HEK293 (cell line): ENCODE measurements around the gene TTC4.
"Not testable (repeated sequence)": the region's sequence is repeated elsewhere in the genome, so short reads cannot be mapped to it uniquely, and the experiment has no call there.

ENCODE experiments used
- CTCF ChIA-PET: fragments of 350-600 bp; formaldehyde crosslinking; extraction: SDS; loops from one replicate; lab custom pipeline; 2021; ENCODE audit warnings: antibody characterized with exemption; lab: Yijun Ruan, JAX
- POLR2A ChIA-PET: fragments of 300-600 bp; formaldehyde crosslinking; extraction: SDS; loops from one replicate; lab custom pipeline; 2020; ENCODE audit warnings: antibody characterized with exemption, inconsistent platforms; lab: Yijun Ruan, JAX
- H3K27ac ChIP-seq: fragments of 200-500 bp; sonication (Bioruptor generic); 2 replicates; pipeline ENCODE4 v1.5.1; 2014; ENCODE audit warnings: low read depth, low read length, control low read depth, inconsistent platforms; ENCODE audit errors: extremely low read depth
- H3K36me3 ChIP-seq, 2 experiments: fragments of 200-500 bp in 1 of 2; sonication (Bioruptor generic) in 1 of 2; 1 replicate in 1 of 2; 2 replicates in 1 of 2; pipeline ENCODE4 v1.5.1; 2014 to 2017; ENCODE audit warnings: inconsistent platforms in 2 of 2, low read length in 2 of 2; ENCODE audit not compliant: control insufficient read depth in 2 of 2, insufficient read depth in 1 of 2
- H3K4me1 ChIP-seq: fragments of 200-500 bp; sonication (Bioruptor generic); 2 replicates; pipeline ENCODE4 v1.5.1; 2014; ENCODE audit warnings: mild to moderate bottlenecking, low read length, inconsistent platforms; ENCODE audit not compliant: control insufficient read depth, insufficient read depth
- H3K4me3 ChIP-seq: 2 replicates; pipeline ENCODE4 v1.5.1; 2011; ENCODE audit warnings: low read depth, mild to moderate bottlenecking, control low read depth, low read length, moderate library complexity
- H3K9me3 ChIP-seq: fragments of 200-500 bp; sonication (Bioruptor generic); 2 replicates; pipeline ENCODE4 v1.5.1; 2014; ENCODE audit warnings: low read depth, low read length, inconsistent platforms; ENCODE audit not compliant: control insufficient read depth, insufficient read depth
- FEZF1 ChIP-seq: fragments of 450-650 bp; formaldehyde crosslinking; IDR thresholded peaks from 2 replicates; pipeline ENCODE4 v1.5.1; 2016; ENCODE audit warnings: missing biosample characterization, missing genetic modification characterization
- GLIS1 ChIP-seq: fragments of 450-650 bp; formaldehyde crosslinking; IDR thresholded peaks from 2 replicates; pipeline ENCODE4 v1.5.1; 2016; ENCODE audit warnings: missing biosample characterization, missing genetic modification characterization
- KLF1 ChIP-seq: fragments of 450-650 bp; formaldehyde crosslinking; IDR thresholded peaks from 2 replicates; pipeline ENCODE4 v1.5.1; 2016; ENCODE audit warnings: missing biosample characterization, missing genetic modification characterization
- KLF17 ChIP-seq: fragments of 450-650 bp; formaldehyde crosslinking; IDR thresholded peaks from 2 replicates; pipeline ENCODE4 v1.5.1; 2016; ENCODE audit warnings: missing biosample characterization, missing genetic modification characterization
- OSR2 ChIP-seq: fragments of 450-650 bp; formaldehyde crosslinking; IDR thresholded peaks from 2 replicates; pipeline ENCODE4 v1.5.1; 2016; ENCODE audit warnings: missing biosample characterization, missing genetic modification characterization
- SP2 ChIP-seq: fragments of 450-650 bp; formaldehyde crosslinking; IDR thresholded peaks from 2 replicates; pipeline ENCODE4 v1.5.1; 2016; ENCODE audit warnings: missing biosample characterization, missing genetic modification characterization
- WT1 ChIP-seq: fragments of 450-650 bp; formaldehyde crosslinking; IDR thresholded peaks from 2 replicates; pipeline ENCODE4 v1.5.1; 2016; ENCODE audit warnings: missing biosample characterization, missing genetic modification characterization
- ZBTB20 ChIP-seq: fragments of 450-650 bp; formaldehyde crosslinking; IDR thresholded peaks from 2 replicates; pipeline ENCODE4 v1.5.1; 2016; ENCODE audit warnings: missing biosample characterization, missing genetic modification characterization
- ZBTB48 ChIP-seq: fragments of 450-650 bp; formaldehyde crosslinking; IDR thresholded peaks from 2 replicates; pipeline ENCODE4 v1.5.1; 2016; ENCODE audit warnings: missing biosample characterization, missing genetic modification characterization
- ZIC2 ChIP-seq: fragments of 450-650 bp; formaldehyde crosslinking; IDR thresholded peaks from 2 replicates; pipeline ENCODE4 v1.5.1; 2016; ENCODE audit warnings: missing biosample characterization, missing genetic modification characterization
- ZNF121 ChIP-seq: fragments of 450-650 bp; formaldehyde crosslinking; IDR thresholded peaks from 2 replicates; pipeline ENCODE4 v1.5.1; 2016; ENCODE audit warnings: missing biosample characterization, missing genetic modification characterization
- ZNF341 ChIP-seq: fragments of 450-650 bp; formaldehyde crosslinking; IDR thresholded peaks from 2 replicates; pipeline ENCODE4; 2016; ENCODE audit warnings: low read depth, missing biosample characterization, missing genetic modification characterization
- ZNF423 ChIP-seq: fragments of 450-650 bp; formaldehyde crosslinking; IDR thresholded peaks from 2 replicates; pipeline ENCODE4 v1.5.1; 2016; ENCODE audit warnings: missing biosample characterization, missing genetic modification characterization
- ZNF580 ChIP-seq: fragments of 450-650 bp; formaldehyde crosslinking; IDR thresholded peaks from 2 replicates; pipeline ENCODE4 v1.5.1; 2016; ENCODE audit warnings: missing biosample characterization, missing genetic modification characterization
- ZNF660 ChIP-seq: fragments of 450-650 bp; IDR thresholded peaks from 2 replicates; pipeline ENCODE4 v1.5.1; 2018; ENCODE audit warnings: missing biosample characterization, mild to moderate bottlenecking, missing genetic modification characterization
- ZNF843 ChIP-seq: fragments of 450-650 bp; formaldehyde crosslinking; IDR thresholded peaks from 2 replicates; pipeline ENCODE4 v1.5.1; 2016; ENCODE audit warnings: missing biosample characterization, missing genetic modification characterization
- ZSCAN30 ChIP-seq: fragments of 450-650 bp; IDR thresholded peaks from 2 replicates; pipeline ENCODE4 v1.5.1; 2018; ENCODE audit warnings: missing biosample characterization, mild to moderate bottlenecking, missing genetic modification characterization, moderate library complexity
- TF ChIP-seq, protein P1 (sequence below): fragments of 450-650 bp; formaldehyde crosslinking; IDR thresholded peaks from 2 replicates; pipeline ENCODE4 v1.5.1; 2017; ENCODE audit warnings: missing biosample characterization, missing genetic modification characterization
- TF ChIP-seq, protein P2 (sequence below): fragments of 450-650 bp; formaldehyde crosslinking; IDR thresholded peaks from 2 replicates; pipeline ENCODE4 v1.5.1; 2016; ENCODE audit warnings: missing biosample characterization, missing genetic modification characterization

The TTC4 gene

DNA sequence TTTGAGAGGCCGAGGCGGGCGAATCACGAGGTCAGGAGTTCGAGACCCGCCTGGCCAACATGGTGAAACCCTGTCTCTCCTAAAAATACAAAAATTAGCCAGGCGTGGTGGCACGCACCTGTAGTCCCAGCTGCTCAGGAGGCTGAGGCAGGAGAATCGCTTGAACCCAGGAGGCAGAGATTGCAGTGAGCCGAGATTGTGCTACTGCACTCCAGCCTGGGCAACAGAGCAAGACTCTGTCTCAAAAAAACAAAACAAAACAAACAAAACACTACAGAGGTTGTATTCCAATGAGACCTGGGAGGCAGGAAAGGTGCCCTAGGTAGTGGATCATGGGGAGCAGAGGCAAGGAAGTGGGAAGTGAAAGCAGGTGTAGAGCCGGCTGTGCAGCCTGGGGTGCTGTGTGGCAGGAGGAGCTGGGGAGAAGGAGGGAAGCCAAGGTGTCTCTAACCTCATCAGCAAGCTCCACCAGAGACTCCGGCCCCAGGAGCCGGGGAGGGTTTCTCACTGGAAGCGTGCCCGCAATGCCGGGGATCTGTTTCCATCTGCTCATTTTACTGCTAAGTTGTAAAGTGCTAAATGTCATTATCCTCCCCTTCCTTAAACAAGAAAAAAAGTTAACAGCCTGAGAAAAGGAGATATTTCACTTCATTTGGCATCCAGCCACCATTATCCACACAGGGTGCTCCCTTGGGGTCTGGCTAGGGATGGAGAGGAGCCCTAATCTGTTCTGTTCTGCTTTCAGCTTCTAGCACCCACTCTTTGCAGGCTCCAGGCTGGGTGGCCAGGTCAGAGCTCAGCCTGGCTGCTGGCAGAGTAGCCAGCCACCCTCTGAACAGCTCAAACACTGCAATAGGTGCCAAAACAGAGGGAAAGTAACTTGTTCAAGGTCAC, 60.4 kb downstream of the TTC4 start:
- TF ChIP-seq ZIC2: peak; percentile 29
- 0 out of 2 replicates have a peak, but pooled peaks have one; percentile 47 for TF ChIP-seq ZNF843
- TF ChIP-seq ZSCAN30 (tag by site-specific recombination): 0 out of 2 replicates have a peak, but pooled peaks have one; percentile 33
- TF ChIP-seq ZNF580 (tag by site-specific recombination): 0 out of 2 replicates have a peak, but pooled peaks have one; percentile 10
- 0 out of 2 replicates have a peak, but pooled peaks have one; percentile 11 for TF ChIP-seq ZNF341 (tag by site-specific recombination)
- TF ChIP-seq FEZF1 (tag by site-specific recombination): peak; percentile 71; the same call in 1 of the 2 replicates
- 0 out of 2 replicates have a peak, but pooled peaks have one; percentile 11 for TF ChIP-seq ZBTB20 (tag by site-specific recombination)
- peak; percentile 82 for TF ChIP-seq ZNF423 (tag by site-specific recombination)
- peak; percentile 97 for TF ChIP-seq ZNF121
- peak; percentile 91 for TF ChIP-seq WT1
- peak; percentile 32; the same call in 1 of the 2 replicates for TF ChIP-seq OSR2
- peak; percentile 81; the same call in 1 of the 2 replicates for TF ChIP-seq KLF17 (tag by site-specific recombination)
- peak; percentile 25; the same call in 1 of the 2 replicates for TF ChIP-seq KLF1 (tag by site-specific recombination)
- peak; percentile 74 for TF ChIP-seq ZBTB48 (tag by site-specific recombination)
- TF ChIP-seq, protein P1, sequence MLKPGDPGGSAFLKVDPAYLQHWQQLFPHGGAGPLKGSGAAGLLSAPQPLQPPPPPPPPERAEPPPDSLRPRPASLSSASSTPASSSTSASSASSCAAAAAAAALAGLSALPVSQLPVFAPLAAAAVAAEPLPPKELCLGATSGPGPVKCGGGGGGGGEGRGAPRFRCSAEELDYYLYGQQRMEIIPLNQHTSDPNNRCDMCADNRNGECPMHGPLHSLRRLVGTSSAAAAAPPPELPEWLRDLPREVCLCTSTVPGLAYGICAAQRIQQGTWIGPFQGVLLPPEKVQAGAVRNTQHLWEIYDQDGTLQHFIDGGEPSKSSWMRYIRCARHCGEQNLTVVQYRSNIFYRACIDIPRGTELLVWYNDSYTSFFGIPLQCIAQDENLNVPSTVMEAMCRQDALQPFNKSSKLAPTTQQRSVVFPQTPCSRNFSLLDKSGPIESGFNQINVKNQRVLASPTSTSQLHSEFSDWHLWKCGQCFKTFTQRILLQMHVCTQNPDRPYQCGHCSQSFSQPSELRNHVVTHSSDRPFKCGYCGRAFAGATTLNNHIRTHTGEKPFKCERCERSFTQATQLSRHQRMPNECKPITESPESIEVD (tag by site-specific recombination): peak; percentile 89
- TF ChIP-seq GLIS1: peak; percentile 90
- H3K4me1 ChIP-seq, H3K9me3 ChIP-seq, POLR2A ChIA-PET, H3K27ac ChIP-seq, H3K36me3 ChIP-seq, H3K4me3 ChIP-seq: not testable (repeated sequence)
- CTCF ChIA-PET: interaction anchor here (0.7 to 1.6 kb wide), 4 partner anchors 16 to 259 kb away, joined by 3 to 4 read pairs (median 4); no protein-coding TSS in a partner anchor

DNA sequence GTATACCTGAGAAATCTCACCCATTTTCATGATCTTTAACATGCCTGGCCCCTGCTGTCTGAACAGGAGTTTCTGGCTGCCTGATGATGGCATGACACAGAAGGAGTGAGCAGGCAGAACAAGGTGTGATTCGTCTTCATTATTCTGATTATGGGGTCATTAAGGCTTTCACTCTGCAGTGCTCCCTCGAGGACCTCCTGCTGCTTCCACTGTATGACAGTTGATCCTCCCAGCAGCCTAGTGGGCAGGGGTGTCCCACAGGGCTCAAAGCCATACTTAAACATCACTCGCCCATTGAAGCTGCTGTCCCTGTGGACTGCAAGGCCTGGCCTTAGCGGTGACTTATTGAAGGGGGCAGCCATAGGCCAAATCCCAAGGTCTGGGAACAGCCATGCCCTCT, 61.4 kb downstream of the TTC4 start:
- Histone ChIP-seq H3K36me3 (no peaks in the 10 kb centered on the region), H3K27ac (no peak overlapping the region), H3K9me3 (no peaks in the 10 kb centered on the region), H3K4me3 (no peak overlapping the region), H3K4me1 (no peaks in the 10 kb centered on the region)
- ChIA-PET POLR2A (no interaction called here), CTCF (interaction anchor here (0.6 to 0.7 kb wide), 2 partner anchors 15 to 87 kb away, joined by 3 read pairs; no protein-coding TSS in a partner anchor)
- TF ChIP-seq ZNF660 (tag by site-specific recombination) (no peak), SP2 (no peak), ZIC2 (peak; percentile 79), KLF17 (tag by site-specific recombination) (0 out of 2 replicates have a peak, but pooled peaks have one; percentile 59), WT1 (peak; percentile 76), OSR2 (peak; percentile 26; the same call in 1 of the 2 replicates), GLIS1 (peak; percentile 60)
- TF ChIP-seq, protein P2, sequence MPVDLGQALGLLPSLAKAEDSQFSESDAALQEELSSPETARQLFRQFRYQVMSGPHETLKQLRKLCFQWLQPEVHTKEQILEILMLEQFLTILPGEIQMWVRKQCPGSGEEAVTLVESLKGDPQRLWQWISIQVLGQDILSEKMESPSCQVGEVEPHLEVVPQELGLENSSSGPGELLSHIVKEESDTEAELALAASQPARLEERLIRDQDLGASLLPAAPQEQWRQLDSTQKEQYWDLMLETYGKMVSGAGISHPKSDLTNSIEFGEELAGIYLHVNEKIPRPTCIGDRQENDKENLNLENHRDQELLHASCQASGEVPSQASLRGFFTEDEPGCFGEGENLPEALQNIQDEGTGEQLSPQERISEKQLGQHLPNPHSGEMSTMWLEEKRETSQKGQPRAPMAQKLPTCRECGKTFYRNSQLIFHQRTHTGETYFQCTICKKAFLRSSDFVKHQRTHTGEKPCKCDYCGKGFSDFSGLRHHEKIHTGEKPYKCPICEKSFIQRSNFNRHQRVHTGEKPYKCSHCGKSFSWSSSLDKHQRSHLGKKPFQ (tag by site-specific recombination): 0 out of 2 replicates have a peak, but pooled peaks have one; percentile 16
